ENCODE measurements around the gene CCDC167.

Gene CCDC167

DNA sequence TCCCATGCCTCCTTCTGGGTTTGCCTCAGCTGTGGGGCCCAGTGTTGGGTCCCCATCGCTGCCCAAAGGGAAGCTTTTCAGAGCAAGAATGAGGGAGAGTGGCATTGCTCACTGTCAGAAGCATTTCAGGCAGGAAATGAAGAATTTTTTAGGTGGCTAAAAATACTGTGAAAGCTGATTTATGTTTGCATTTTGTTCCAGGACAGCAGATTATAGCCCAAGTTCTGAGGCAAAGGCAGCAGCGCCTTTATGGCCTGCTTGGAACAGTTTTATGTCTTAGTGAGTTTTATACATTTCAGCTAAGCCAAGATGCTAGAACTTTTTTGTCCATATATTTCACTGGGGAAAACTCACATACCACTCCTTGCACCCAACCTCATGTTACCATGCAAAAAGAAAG, 4.3 kb upstream of the CCDC167 start:
- no peak for TF ChIP-seq MAX (IDR thresholded peaks at IDR 0.05)
- no peak for TF ChIP-seq TAF1 (IDR thresholded peaks at IDR 0.05; ENCODE audit: low read depth)
- TF ChIP-seq FOXM1 (IDR thresholded peaks at IDR 0.05; ENCODE audit: borderline replicate concordance, low read depth): no peak
- TF ChIP-seq TCF12 (IDR thresholded peaks at IDR 0.05; ENCODE audit: low read depth): no peak
- TF ChIP-seq TEAD4 (IDR thresholded peaks at IDR 0.05): no peak
- no peak for TF ChIP-seq NFIC (IDR thresholded peaks at IDR 0.05)
- no peak for TF ChIP-seq USF1 (IDR thresholded peaks at IDR 0.05)
- TF ChIP-seq ZBTB7A (IDR thresholded peaks at IDR 0.05; ENCODE audit: low read depth): no peak
- TF ChIP-seq, protein P1, sequence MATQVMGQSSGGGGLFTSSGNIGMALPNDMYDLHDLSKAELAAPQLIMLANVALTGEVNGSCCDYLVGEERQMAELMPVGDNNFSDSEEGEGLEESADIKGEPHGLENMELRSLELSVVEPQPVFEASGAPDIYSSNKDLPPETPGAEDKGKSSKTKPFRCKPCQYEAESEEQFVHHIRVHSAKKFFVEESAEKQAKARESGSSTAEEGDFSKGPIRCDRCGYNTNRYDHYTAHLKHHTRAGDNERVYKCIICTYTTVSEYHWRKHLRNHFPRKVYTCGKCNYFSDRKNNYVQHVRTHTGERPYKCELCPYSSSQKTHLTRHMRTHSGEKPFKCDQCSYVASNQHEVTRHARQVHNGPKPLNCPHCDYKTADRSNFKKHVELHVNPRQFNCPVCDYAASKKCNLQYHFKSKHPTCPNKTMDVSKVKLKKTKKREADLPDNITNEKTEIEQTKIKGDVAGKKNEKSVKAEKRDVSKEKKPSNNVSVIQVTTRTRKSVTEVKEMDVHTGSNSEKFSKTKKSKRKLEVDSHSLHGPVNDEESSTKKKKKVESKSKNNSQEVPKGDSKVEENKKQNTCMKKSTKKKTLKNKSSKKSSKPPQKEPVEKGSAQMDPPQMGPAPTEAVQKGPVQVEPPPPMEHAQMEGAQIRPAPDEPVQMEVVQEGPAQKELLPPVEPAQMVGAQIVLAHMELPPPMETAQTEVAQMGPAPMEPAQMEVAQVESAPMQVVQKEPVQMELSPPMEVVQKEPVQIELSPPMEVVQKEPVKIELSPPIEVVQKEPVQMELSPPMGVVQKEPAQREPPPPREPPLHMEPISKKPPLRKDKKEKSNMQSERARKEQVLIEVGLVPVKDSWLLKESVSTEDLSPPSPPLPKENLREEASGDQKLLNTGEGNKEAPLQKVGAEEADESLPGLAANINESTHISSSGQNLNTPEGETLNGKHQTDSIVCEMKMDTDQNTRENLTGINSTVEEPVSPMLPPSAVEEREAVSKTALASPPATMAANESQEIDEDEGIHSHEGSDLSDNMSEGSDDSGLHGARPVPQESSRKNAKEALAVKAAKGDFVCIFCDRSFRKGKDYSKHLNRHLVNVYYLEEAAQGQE (IDR thresholded peaks at IDR 0.05; ENCODE audit: low read depth): no peak
- no peak for TF ChIP-seq EP300 (IDR thresholded peaks at IDR 0.05; ENCODE audit: borderline replicate concordance)
- TF ChIP-seq RAD21 (IDR thresholded peaks at IDR 0.05; ENCODE audit: low read depth): no peak
- no peak for TF ChIP-seq CEBPB (IDR thresholded peaks at IDR 0.05)
- no peak for TF ChIP-seq EGR1 (IDR thresholded peaks at IDR 0.05)
- TF ChIP-seq YY1 (IDR thresholded peaks at IDR 0.05; ENCODE audit: low read depth): no peak
- no peak for TF ChIP-seq CREB1 (IDR thresholded peaks at IDR 0.05; ENCODE audit: low read depth)

DNA sequence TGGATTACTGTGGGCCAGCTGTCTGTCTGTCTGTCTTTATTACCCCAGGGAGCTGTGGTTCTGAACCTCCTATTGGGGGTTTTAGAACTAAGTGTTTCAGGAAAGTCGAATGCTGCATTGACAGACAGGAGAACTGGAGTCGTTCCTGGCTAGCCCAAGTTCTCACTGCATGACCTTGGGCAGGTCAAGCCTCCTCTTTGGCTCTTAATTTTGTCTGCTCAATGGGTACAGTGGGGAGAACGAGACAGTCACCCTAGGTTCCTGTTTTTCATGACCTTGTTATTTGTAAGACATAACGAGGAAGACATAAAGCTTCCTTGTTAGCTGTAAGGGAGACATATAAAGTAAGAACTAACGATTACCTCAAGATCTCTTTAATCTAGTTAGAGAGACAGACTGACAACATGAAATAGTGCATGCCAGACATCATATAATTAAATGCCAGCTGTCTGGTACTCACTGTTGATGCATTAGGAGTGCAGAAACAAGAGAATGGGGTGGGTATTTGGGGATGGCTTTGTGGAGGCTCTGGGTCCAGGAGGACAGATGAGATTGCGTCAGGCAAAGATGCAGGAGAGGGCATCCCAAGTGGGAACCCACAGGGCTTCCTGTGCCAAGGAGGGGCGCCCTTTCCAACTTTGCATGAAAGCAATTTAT, 3.7 kb upstream of the CCDC167 start:
- no peak for TF ChIP-seq TAF1 (IDR thresholded peaks at IDR 0.05; ENCODE audit: low read depth)
- TF ChIP-seq MAX (IDR thresholded peaks at IDR 0.05): no peak
- no peak for TF ChIP-seq FOXM1 (IDR thresholded peaks at IDR 0.05; ENCODE audit: borderline replicate concordance, low read depth)
- TF ChIP-seq USF1 (IDR thresholded peaks at IDR 0.05): no peak
- no peak for TF ChIP-seq CREB1 (IDR thresholded peaks at IDR 0.05; ENCODE audit: low read depth)
- no peak for TF ChIP-seq CEBPB (IDR thresholded peaks at IDR 0.05)
- no peak for TF ChIP-seq TCF12 (IDR thresholded peaks at IDR 0.05; ENCODE audit: low read depth)
- TF ChIP-seq EP300 (IDR thresholded peaks at IDR 0.05; ENCODE audit: borderline replicate concordance): no peak

- TF ChIP-seq CEBPB (IDR thresholded peaks at IDR 0.05) (no peak), EGR1 (IDR thresholded peaks at IDR 0.05) (no peak), FOXM1 (IDR thresholded peaks at IDR 0.05; ENCODE audit: borderline replicate concordance, low read depth) (no peak), ZBTB7A (IDR thresholded peaks at IDR 0.05; ENCODE audit: low read depth) (no peak), MAX (IDR thresholded peaks at IDR 0.05) (no peak), NFIC (IDR thresholded peaks at IDR 0.05) (no peak), CREB1 (IDR thresholded peaks at IDR 0.05; ENCODE audit: low read depth) (no peak), USF1 (IDR thresholded peaks at IDR 0.05) (no peak), RAD21 (IDR thresholded peaks at IDR 0.05; ENCODE audit: low read depth) (no peak)
- TF ChIP-seq, protein P1 (IDR thresholded peaks at IDR 0.05; ENCODE audit: low read depth): no peak
Measured at GRCh38 chr6:37502703-37503291, 3.1 kb upstream of the CCDC167 start.

GRCh38 chr6:37501632-37502491, 2.2 kb upstream of the CCDC167 start:
- no peak for TF ChIP-seq EGR1 (IDR thresholded peaks at IDR 0.05)

DNA sequence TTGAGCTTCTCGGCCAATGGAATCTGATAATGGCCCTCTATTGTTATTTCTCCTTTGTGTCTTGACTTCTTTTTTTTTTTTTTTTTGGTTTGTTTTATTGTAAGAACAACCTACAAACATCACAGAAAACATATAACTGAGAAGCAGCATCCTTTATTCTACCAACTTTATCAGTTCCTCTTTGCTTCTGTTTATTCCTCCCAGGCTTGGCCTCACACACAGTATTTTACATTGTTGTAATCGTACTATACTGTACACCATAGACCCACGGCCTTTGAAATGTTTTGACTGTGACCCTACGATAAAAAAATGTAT, 558 bp upstream of the CCDC167 start:
- TF ChIP-seq MAX (IDR thresholded peaks at IDR 0.05) (no peak), TCF12 (IDR thresholded peaks at IDR 0.05; ENCODE audit: low read depth) (no peak), FOXM1 (IDR thresholded peaks at IDR 0.05; ENCODE audit: borderline replicate concordance, low read depth) (no peak), YY1 (IDR thresholded peaks at IDR 0.05; ENCODE audit: low read depth) (no peak), TAF1 (IDR thresholded peaks at IDR 0.05; ENCODE audit: low read depth) (no peak), ZBTB7A (IDR thresholded peaks at IDR 0.05; ENCODE audit: low read depth) (no peak), EGR1 (IDR thresholded peaks at IDR 0.05) (no peak), RAD21 (IDR thresholded peaks at IDR 0.05; ENCODE audit: low read depth) (no peak), TEAD4 (IDR thresholded peaks at IDR 0.05) (no peak), USF1 (IDR thresholded peaks at IDR 0.05) (no peak), EP300 (IDR thresholded peaks at IDR 0.05; ENCODE audit: borderline replicate concordance) (no peak), CREB1 (IDR thresholded peaks at IDR 0.05; ENCODE audit: low read depth) (no peak), CEBPB (IDR thresholded peaks at IDR 0.05) (no peak), NFIC (IDR thresholded peaks at IDR 0.05) (no peak)
- TF ChIP-seq, protein P1 (IDR thresholded peaks at IDR 0.05; ENCODE audit: low read depth): no peak

Measured in Ishikawa (cell line).